Measurements from ENCODE around the gene PDLIM3. TPM values are rescaled to one million over a fixed set of nuclear protein-coding genes. Genes with fewer than 3 reads are reported as not detected.

The PDLIM3 gene
- total RNA-seq, 1 donor from 2014 or later, result 60.5 TPM

DNA sequence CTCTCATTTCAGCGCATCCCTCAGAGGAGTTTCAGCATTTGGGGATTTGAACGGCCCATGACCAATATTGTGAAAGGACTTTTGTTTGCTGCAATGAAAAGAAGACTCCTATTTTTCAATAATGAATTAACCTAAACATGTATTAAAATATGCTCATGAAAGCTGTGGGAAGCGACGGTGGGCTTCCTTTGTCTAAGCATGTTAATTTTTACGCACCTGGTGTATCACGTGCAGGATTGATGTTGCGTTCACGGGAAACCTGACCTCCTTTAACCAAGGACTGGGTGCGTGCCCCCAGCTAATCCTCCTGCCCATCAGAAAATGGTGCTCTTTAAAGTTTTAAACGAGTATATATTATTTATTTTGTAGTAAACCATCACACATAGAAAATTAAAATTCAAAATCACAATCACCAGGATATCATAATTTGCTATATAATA is 63.2 kb downstream of the PDLIM3 start:
- DNase-seq (ENCODE audit: low read depth, low spot score), result no peak

DNA sequence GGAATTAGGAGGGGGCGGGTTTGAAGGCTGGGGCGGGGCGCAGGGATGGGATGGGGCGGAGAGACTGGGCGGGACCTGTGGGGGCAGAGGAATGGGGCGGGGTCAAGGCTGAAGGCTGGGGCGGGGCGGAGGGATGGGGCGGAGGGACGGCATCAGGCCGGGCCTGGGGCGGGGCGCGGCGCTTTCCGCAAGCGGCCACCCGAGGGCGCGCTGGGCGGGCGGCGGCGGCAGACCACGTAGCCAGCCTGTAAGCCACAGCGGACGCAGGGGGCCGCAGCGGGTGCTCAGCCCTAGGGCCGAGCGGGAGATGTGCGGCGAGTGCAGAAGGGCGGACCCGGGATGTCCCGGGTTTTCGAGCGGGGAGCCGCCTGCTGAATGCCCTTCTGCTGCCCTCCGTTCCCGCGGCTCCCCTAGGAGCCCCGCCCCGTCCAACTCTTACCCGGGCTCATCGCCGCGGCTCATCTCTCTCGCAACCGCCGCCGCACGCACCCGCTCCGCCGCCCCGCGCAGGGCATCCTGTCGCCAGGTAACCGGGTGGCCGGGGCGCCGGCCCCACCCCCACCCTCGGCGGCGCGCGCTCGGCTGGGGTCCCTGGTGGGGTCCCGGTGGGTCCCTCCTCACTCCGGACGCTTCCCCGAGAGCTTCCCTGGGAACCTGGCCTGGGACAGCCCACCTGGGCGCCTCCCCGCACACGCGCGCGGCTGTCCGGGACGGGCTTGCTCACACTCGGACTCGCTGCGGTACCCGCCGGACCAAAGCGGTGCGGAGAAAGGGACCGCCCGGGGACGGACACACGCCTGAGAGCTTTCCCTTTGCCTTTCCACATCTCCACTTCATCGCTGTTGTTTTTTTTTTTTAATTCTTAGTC is 63.8 kb downstream of the PDLIM3 start, which contains the start of gene CCDC110:
Gene CCDC110 (minus strand): TSS at position 499 of the 868 bp plus-strand sequence. CDS start 50 bp downstream, at position 449.
- DNase-seq (ENCODE audit: low read depth, low spot score), result peak; percentile 74

GRCh38 chr4:185470501-185471195 is 64.7 kb downstream of the PDLIM3 start:
- DNase-seq (ENCODE audit: low read depth, low spot score), result no peak

- DNase-seq (ENCODE audit: low read depth, low spot score), result no peak
Measured at GRCh38 chr4:185469580-185470154, 65.6 kb downstream of the PDLIM3 start.

DNA sequence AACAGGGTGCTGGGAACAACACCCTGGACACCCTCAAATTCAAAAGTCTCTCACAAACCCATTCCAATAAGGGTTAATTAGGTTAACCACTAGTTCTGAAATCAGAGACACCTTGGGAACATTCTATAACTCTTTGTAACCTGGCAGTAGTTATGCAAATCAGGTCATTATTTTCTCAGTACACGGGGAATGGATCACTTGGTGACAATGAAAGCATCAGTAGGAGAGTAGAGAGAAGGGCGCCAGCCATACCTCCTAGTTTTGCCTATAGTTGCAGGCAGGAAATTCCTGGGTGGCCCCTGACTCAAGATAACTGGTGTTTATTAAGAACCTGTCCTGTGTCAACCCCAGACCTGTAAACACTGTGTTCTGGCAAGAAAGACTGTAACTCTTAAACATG is 66.3 kb downstream of the PDLIM3 start:
- no peak for DNase-seq (ENCODE audit: low read depth, low spot score)

DNA sequence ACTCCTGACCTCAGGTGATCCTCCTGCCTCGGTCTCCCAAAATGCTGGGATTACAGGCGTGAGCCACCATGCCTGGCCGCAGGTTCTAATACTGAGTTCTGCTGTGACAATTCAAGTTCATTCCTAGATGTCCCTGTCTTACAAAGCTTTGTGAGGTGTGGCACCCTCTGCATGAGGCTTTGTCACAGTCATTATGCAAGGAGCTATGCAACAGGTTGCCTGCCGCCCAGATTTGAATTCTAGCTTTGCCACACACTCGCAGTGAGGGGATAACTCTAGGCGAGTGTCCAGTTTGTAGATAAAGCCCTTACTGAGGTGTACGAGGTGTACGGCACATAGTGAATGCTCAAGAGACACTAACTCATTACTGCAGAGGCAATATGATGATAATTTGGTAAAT is 67.3 kb downstream of the PDLIM3 start:
- no peak for DNase-seq (ENCODE audit: low read depth, low spot score)

DNA sequence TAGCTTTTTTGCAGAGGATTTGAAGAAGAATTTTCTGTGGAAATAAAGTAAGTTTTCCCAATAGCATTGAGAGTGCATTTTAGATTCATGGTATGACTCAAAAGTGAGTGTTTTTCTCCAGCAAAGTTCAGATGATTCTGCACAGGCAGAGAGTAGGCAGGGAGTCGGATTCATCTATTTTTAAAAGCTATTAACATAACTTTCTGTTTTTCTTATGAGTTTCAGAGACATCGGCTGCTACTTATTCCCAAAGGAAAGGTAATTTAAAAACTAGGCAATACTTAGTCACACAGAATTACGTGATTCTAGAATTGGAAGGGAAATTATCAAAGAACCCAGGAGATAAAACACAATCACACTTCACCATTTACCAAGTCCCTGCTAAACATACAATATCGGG is 68.2 kb downstream of the PDLIM3 start:
- DNase-seq (ENCODE audit: low read depth, low spot score), result no peak

DNA sequence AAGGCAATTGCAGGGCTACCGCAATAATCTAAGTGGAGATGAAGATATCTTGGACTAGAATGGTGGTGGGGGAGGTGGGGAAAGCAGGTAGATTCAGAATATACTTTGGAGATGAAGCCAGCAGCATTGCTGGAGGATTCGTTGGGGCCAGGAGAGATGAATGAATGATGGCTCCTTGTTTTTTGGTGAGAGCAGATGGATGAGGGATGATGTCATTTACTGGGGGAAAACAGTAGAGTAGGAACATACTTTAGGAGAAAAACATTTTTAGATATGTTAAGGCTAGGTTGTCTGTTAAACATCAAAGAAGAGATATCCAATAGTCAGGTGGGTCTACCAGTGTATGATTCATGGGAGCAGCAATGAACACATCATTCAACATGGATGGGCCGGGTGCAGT is 69.6 kb downstream of the PDLIM3 start:
- DNase-seq (ENCODE audit: low read depth, low spot score), result no peak

- no peak for DNase-seq (ENCODE audit: low read depth, low spot score)
Measured at GRCh38 chr4:185464887-185465286, 70.4 kb downstream of the PDLIM3 start.

DNA sequence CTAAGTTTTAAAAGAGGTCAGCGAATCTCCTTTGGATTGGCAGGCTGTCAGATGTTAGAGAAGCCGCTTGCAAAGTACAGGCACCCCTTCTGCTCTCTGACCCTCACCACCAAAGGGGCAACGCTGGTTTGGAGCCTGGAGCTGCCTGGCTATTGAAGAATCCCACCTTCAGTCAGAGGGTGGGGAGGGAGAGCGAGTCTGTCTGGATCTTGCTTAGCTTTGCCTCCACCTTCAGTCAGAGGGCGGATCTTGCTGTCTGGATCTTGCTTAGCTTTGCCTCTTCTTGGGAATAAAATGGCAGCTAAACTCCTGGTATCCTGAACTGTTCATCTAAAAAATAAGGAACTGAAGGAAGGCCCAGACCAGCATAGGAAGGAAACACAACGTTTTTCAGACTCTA is 71.1 kb downstream of the PDLIM3 start:
- no peak for DNase-seq (ENCODE audit: low read depth, low spot score)

- DNase-seq (ENCODE audit: low read depth, low spot score), result no peak
Measured at GRCh38 chr4:185463541-185463940, 71.8 kb downstream of the PDLIM3 start.

GRCh38 chr4:185461565-185461964 is 73.7 kb downstream of the PDLIM3 start:
- no peak for DNase-seq (ENCODE audit: low read depth, low spot score)

- DNase-seq (ENCODE audit: low read depth, low spot score), result no peak
Measured at GRCh38 chr4:185457136-185457535, 78.2 kb downstream of the PDLIM3 start.

- DNase-seq (ENCODE audit: low read depth, low spot score), result no peak
Measured at GRCh38 chr4:185456131-185456530, 79.2 kb downstream of the PDLIM3 start.

Other genes with a start within 250 kb of the PDLIM3 start
- 0.33 and 0.39 TPM in 2 replicates for gene LRP2BP, start 139.6 kb downstream of the PDLIM3 start, total RNA-seq
- 4.7 and 6.5 TPM in 2 replicates for gene ANKRD37, start 138.7 kb downstream of the PDLIM3 start, total RNA-seq
- gene UFSP2, start 109.5 kb downstream of the PDLIM3 start, total RNA-seq, result 37.7 and 38.9 TPM in 2 replicates
- gene CCDC110, start 63.8 kb downstream of the PDLIM3 start, total RNA-seq, result 0.49 and 0.73 TPM in 2 replicates

Data from pulmonary artery endothelial cell (primary cell).